ENCODE results near the gene TPRN.

TPRN gene

GRCh38 chr9:137188490-137189296, 11.8 kb downstream of the TPRN start, which contains the start of the genes ANAPC2 and SSNA1:
Gene ANAPC2 (minus strand): TSS chr9:137188560. CDS start chr9:137188532, 28 bp downstream.
Gene SSNA1 (plus strand): TSS chr9:137188676. CDS start chr9:137188727, 51 bp downstream.
- peak; percentile 94 for DNase-seq

GRCh38 chr9:137188086-137188489, 12.5 kb downstream of the TPRN start:
- no peak for DNase-seq

GRCh38 chr9:137187386-137187785, 13.2 kb downstream of the TPRN start:
- no peak for DNase-seq

- no peak for DNase-seq
Measured at GRCh38 chr9:137186385-137186784, 14.2 kb downstream of the TPRN start.

GRCh38 chr9:137185921-137186320, 14.6 kb downstream of the TPRN start:
- no peak for DNase-seq

- no peak for DNase-seq
Measured at GRCh38 chr9:137184881-137185660, 15.5 kb downstream of the TPRN start.

- DNase-seq, result no peak
Measured at GRCh38 chr9:137183980-137184595, 16.5 kb downstream of the TPRN start.

GRCh38 chr9:137182836-137183235, 17.7 kb downstream of the TPRN start:
- DNase-seq, result no peak

GRCh38 chr9:137181680-137182079, 18.9 kb downstream of the TPRN start:
- no peak for DNase-seq

GRCh38 chr9:137180491-137180890, 20.1 kb downstream of the TPRN start:
- DNase-seq, result no peak

GRCh38 chr9:137179761-137180160, 20.8 kb downstream of the TPRN start:
- no peak for DNase-seq

- DNase-seq, result no peak
Measured at GRCh38 chr9:137178939-137179630, 21.5 kb downstream of the TPRN start.

GRCh38 chr9:137178201-137178938, 22.2 kb downstream of the TPRN start:
- DNase-seq, result no peak

- peak; percentile 47 for DNase-seq
Measured at GRCh38 chr9:137176302-137177182, 24.0 kb downstream of the TPRN start.

- DNase-seq, result no peak
Measured at GRCh38 chr9:137175345-137175961, 25.1 kb downstream of the TPRN start.

- DNase-seq, result peak; percentile 47
Measured at GRCh38 chr9:137174722-137175293, 25.7 kb downstream of the TPRN start.

- no peak for DNase-seq
Measured at GRCh38 chr9:137173796-137174664, 26.5 kb downstream of the TPRN start.

- no peak for DNase-seq
Measured at GRCh38 chr9:137172901-137173795, 27.4 kb downstream of the TPRN start.

Measured in stimulated activated CD4-positive, alpha-beta T cell treated with anti-CD3 and anti-CD28 coated beads, Interleukin-15, amount 100 ng/mL, for 24 hours (primary cell).